Measurements from ENCODE around the gene CACNA2D4.

Gene CACNA2D4

GRCh38 chr12:1869145-1869544 lies 49.3 kb downstream of the CACNA2D4 start:
- no peak for DNase-seq

DNA sequence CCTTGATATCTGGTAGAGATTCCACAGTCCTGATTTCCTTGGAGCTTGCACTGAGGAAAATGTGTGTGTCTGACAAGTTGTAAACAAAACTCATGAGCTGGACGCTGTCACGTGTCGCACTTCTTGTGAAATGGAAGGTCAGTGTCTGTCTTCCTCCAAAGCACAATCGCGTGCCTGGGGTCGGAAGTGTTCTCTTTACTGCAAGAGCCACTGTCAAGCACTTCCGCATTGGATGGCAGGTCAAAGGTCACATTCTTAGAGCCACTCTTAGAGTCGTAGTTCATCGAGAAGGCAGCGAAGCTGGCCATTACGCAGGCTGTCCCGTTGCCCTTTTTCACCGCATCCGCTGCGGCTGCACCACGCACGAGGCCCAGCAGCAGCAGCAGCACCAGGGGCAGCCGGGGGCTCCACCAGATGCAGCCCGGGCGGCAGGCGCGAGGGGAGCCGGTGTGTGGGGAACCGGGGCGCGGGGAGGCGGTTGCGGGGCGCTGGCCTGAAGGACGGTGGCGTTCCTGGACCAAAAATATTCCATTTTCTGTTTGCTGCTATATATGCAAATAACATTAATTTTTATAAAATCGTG lies 53.1 kb downstream of the CACNA2D4 start:
- no peak for DNase-seq

DNA sequence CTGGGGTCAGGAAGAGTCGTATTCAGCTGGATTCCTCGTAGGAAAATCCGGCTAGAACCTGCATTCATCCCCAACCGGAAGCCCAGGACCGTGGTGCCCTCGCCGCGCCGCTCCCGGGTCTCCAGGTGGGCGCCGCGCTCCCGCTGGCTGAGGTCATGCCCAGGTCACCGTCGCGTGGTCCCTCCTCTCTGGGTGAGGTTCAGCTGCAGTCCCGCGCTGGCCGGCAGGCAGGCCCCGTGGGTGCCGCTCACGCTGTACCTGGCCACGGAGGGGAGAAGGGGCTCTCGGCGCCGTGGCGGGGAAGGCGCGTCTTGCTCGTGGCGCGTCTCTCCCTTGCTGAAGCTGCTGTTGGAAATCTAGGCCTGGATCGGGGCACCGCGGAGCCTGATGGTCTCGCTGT lies 53.6 kb downstream of the CACNA2D4 start:
- no peak for DNase-seq

DNA sequence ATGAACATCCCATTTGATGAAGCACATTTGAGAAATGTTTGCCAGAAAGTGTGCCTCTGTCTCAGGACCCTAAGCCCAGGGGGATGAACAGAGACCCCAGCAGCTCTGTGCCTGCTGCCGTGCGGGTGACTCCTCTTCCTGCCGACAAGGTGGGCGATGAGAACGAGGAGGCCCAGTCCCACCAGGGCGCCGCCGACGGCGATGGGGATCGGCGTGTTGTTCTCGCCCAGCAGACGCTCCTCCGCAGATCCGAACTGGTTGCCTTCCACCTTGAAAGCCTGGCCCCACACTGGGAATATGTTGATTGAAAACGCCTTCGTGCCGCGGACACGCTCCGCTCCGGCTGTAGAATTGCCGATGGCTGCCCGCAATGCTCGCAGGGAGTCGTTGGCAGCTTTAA lies 54.0 kb downstream of the CACNA2D4 start:
- no peak for DNase-seq

- no peak for DNase-seq
These were observed 54.6 kb downstream of the CACNA2D4 start for GRCh38 chr12:1863823-1864222.

GRCh38 chr12:1862973-1863372 lies 55.5 kb downstream of the CACNA2D4 start:
- no peak for DNase-seq

- no peak for DNase-seq
These were observed 58.8 kb downstream of the CACNA2D4 start for GRCh38 chr12:1859643-1860042.

- no peak for DNase-seq
These were observed 60.0 kb downstream of the CACNA2D4 start for GRCh38 chr12:1858456-1858855.

DNA sequence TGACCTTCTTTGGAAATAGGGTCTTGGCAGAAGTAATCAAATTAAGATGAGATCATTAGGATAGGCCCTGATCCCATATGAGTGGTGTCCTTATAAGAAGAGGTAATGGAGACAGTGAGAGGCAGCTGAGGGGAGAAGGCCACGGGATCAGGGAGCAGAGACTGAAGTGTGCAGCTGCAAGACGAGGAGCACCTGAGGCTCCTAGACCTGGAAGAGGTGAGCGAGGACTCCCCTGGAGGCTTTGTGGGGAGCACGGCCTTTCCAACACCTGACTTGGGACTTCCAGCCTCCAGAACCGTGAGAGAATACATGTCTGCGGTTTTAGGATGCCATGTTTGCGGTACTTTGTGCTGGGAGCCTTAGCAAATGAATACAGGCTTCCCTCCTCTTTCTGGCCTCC lies 60.6 kb downstream of the CACNA2D4 start:
- DNase-seq, result no peak

DNA sequence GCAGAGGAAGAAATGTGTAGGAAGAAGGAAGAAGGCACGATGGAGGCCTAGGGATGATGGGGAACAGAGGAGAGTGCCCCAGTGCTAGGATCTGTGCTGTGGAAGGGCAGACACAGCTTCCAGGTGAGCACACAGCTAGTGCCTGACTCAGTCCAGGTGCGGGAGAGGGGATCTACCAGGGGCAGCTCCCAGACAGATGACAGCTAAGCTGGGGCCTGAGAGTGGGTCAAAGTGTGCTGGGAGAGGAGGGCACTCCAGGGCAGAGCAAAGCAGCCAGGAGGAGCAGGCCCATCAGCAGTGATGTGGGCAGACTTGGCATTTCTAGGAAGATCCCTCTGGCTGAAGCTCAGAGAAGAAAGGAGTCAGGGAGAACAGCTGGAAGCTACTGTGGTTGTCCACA lies 61.4 kb downstream of the CACNA2D4 start:
- no peak for DNase-seq

DNA sequence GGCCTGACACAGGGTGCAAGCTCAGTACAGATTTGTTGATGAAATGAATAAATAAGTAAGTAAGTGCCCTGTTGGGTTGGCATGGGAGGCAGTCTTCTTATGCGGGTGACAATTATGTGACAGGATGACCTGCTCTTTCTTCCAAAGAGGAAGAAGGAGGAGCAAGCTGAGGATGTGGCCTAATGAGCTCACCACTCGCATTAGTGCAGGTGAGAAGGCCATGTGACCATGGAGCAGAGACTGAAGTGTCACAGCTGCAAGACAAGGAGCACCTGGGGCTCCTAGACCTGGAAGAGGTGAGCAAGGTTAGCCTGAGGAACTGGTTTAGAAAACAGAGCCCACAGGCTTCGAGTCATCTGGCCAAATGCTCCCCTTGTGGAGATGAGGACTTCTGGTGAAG lies 63.2 kb downstream of the CACNA2D4 start:
- DNase-seq, result no peak

- DNase-seq, result no peak
These were observed 64.7 kb downstream of the CACNA2D4 start for GRCh38 chr12:1853716-1854115.

DNA sequence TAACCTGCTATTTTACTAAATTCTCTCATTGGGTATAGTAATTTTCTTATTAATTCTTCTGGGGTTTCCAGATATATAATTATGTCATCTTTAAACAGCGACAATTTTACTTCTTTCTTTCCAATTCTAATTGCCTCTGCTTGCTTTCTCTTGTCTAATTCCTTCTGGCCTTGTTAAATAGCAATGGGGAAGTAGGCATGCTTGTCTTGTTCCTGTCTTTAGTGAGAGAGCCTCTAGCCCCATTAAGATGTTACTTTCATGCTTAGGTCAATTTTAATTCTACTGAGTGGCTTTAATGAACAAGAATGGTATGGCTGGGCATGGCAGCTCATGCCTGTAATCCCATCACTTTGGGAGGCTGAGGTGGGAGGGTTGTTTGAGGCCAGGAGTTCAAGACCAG lies 66.4 kb downstream of the CACNA2D4 start:
- DNase-seq, result no peak

DNA sequence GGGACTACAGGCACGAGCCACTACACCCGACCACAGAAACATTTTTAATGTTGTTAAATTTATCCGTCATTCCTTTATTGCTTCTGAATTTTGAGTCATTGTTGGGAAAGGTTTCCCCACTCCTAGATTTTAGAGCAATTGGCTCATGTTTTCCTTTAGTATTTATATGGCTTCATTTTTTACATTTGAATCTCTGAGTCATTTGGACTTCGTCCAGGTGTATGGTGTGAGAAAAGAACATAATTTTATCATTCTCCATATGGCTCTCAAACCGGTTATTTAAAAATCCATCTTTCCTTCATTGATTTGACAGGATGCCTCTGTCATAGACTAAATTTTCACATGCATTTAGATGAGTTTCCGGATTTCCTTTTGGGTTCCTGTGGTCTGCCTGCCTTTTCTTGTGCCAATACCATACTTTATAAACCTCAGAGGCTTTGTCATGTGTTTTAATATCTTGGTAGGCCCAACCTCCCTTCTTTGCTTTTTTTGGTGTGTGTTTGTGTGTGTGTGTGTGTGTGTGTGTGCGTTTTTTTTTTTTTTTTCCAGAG lies 67.2 kb downstream of the CACNA2D4 start:
- DNase-seq, result no peak

DNA sequence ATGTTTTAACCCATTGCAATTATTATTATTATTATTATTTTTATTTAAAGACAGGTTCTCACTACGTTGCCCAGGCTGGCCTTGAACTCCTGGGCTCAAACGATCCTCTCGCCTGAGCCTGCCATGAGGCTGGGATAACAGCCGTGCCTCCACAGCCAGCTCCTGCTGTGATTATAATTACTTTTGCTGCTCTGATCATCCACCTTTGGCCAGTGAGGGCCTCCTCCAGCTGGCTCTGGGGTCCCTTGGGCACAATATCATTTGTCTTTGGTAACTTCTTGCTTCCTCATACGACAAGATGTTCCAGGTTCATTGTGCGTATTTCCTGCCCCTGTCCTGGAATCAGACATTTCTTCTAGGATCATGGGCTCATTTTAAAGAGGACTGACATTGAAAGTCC lies 69.7 kb downstream of the CACNA2D4 start:
- no peak for DNase-seq

DNA sequence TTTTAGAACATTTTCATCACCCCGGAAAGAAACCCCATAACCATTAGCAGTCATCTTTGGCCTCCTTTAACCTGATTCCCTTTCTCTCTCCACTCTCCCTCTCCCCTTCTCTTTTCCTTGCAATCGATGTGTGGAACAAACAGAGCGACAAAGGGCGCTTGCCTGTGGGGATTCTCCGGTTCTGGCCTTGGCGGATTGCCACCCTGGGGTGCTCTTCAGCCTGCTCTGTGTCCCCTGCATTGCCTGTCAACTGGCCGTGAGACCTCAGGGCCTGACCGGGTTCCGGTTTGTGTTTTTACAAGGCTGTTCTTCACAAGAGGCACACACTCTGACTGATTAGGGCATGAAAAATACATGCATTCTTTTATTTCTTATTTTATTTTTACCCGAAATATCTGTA lies 70.3 kb downstream of the CACNA2D4 start:
- DNase-seq, result no peak

DNA sequence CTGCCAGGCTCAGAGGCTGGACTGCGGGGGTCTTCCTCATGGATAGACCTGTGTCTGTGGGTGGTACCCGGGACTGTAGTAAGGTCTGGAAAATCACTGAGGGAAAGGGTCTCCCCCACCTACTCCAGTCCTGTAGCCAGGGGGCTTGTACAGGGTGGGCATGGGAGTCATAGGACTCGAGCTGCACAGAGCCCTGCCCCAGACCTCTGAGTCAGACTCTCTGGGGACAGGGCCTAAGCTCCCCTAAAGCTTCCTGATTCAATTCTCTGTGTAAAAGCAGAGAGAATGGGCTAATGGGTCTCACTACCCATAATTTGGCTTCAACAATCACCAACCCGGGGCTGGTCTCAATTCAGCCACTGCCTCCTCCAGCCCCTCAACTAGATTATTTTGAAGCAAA lies 71.0 kb downstream of the CACNA2D4 start:
- DNase-seq, result no peak

GRCh38 chr12:1846421-1847405 lies 71.7 kb downstream of the CACNA2D4 start:
- no peak for DNase-seq

DNA sequence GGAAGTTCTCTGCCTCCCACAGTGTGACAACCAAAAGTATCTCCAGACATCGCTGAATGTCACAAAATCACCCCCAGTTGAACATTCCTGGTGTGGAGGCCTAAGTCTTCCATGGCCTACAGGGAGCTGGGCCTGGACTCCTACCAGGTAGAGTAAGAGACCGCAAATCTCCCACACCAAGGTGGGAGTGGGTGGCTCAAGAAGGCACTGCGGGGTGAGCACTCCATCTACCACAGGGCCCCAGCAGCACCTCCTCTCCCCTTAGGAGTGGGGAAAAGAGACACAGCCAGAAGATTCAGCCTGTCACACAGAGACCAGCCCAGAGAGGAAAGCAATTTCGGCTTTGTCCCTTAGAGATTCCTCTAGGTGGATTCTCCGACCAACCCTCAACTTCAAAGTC lies 72.6 kb downstream of the CACNA2D4 start:
- no peak for DNase-seq

- no peak for DNase-seq
These were observed 73.0 kb downstream of the CACNA2D4 start for GRCh38 chr12:1845427-1845826.

DNA sequence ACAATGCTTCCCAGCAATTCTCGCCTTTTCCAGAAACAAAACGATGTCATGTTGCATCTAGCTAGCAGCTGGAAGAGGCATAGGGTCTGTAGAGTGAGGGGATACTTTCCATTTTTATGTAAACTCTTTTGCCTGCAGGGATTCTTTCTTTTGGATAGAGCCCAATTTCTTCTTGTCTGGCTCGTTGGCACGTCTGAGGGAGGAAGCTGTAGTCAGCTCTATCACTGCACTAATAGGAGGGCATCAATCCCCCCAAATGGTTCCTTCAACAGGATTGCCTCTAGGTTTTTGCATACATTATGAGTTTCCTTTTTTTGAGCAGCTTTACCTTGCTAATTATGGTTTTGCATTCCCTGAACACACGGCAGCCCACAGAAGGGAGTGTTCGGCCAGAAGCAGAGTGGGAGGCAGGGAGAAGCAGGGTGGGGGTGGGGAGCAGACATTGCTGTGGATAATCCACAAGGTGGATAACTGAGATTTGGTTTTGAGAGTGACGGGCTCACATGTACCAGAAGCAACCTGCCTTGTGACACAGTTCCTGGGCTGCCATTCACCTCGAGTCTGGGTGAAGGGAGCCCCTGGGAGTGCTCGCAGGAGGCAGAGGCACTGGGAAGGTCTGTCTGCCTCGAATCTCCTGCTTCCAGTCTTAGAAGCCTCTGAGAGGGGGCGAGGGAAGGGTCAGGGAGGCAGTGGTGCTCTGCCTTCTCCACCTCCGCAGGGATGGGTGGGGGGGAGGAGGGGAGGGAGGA lies 73.6 kb downstream of the CACNA2D4 start:
- no peak for DNase-seq

DNA sequence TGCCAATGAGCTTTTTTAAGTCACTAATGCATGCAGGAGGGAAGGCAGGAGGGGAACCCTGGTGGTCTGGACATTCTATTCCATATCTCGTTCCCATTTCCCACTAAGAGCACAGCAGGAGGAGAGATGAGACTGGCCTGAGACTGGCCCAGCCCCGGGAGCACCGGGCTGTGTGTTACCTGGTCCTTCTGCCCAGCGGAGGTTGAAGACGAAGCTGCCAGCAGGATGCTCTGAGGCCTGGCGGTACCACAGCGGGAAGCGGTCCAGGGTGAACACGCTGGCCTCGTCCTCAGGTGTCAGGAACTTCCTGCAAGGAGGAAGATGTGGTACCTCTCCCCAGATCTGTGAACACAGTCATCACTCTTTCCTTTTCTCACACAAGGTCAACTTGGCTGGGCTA lies 74.2 kb downstream of the CACNA2D4 start:
- DNase-seq, result no peak

DNA sequence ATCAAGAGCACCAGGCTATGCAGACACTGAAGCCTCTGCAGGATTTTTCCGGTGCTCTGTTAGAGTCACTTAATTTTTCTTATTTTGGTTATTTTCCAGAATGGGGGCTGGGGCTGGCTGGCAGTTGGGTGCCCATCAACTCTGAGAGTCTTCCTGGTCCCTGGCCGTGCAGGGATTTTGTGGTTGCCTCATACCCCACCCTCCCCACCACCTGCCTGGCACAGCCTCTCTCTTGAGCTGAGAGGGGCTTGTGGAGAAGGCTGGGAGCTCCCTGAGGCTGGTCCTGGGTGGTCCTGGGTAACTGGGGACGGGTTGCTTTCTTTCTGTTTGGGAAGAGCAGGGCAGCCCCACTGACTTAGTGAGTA lies 74.8 kb downstream of the CACNA2D4 start:
- DNase-seq, result no peak
